HEK293 (cell line): ENCODE results near the gene DARS2.
A peak's percentile ranks its signal among the peaks of the same experiment; 100 is the strongest.

Source experiments
- BCL11A ChIP-seq: fragments of 450-650 bp; formaldehyde crosslinking; IDR thresholded peaks from 2 replicates; pipeline ENCODE4 v1.5.1; 2016; ENCODE audit warnings: low read depth, missing biosample characterization, missing genetic modification characterization
- EGR2 ChIP-seq: fragments of 450-650 bp; formaldehyde crosslinking; IDR thresholded peaks from 2 replicates; pipeline ENCODE4 v1.5.1; 2016; ENCODE audit warnings: low read depth, missing biosample characterization, missing genetic modification characterization
- ELK4 ChIP-seq: IDR thresholded peaks from 2 replicates; pipeline ENCODE4 v1.6.1; 2011; ENCODE audit warnings: mild to moderate bottlenecking, low read depth, low read length, borderline replicate concordance
- GFI1B ChIP-seq: fragments of 450-650 bp; formaldehyde crosslinking; IDR thresholded peaks from 2 replicates; pipeline ENCODE4 v1.5.1; 2016; ENCODE audit warnings: missing biosample characterization, missing genetic modification characterization
- GLI4 ChIP-seq: fragments of 450-650 bp; formaldehyde crosslinking; IDR thresholded peaks from 2 replicates; pipeline ENCODE4 v1.5.1; 2016; ENCODE audit warnings: missing biosample characterization, missing genetic modification characterization
- HOXC10 ChIP-seq: sonication (generic); formaldehyde crosslinking; IDR thresholded peaks from 2 replicates; pipeline ENCODE4 v1.8.1; 2023; ENCODE audit warnings: mild to moderate bottlenecking, missing genetic modification reagents
- HOXD13 ChIP-seq: sonication (generic); formaldehyde crosslinking; IDR thresholded peaks from 2 replicates; pipeline ENCODE4 v1.8.0; 2022; ENCODE audit warnings: missing genetic modification reagents, borderline replicate concordance
- KLF1 ChIP-seq: fragments of 450-650 bp; formaldehyde crosslinking; IDR thresholded peaks from 2 replicates; pipeline ENCODE4 v1.5.1; 2016; ENCODE audit warnings: missing biosample characterization, missing genetic modification characterization
- KLF10 ChIP-seq: fragments of 450-650 bp; IDR thresholded peaks from 2 replicates; pipeline ENCODE4 v1.5.1; 2018; ENCODE audit warnings: missing biosample characterization, mild to moderate bottlenecking, missing genetic modification characterization
- KLF16 ChIP-seq: fragments of 450-650 bp; formaldehyde crosslinking; IDR thresholded peaks from 2 replicates; pipeline ENCODE4 v1.5.1; 2017; ENCODE audit warnings: missing biosample characterization, missing genetic modification characterization
- SCRT2 ChIP-seq: fragments of 450-650 bp; formaldehyde crosslinking; IDR thresholded peaks from 2 replicates; pipeline ENCODE4 v1.5.1; 2016; ENCODE audit warnings: missing biosample characterization, missing genetic modification characterization
- TCF7L2 ChIP-seq: IDR thresholded peaks from 2 replicates; pipeline ENCODE4 v1.6.1; 2011; ENCODE audit warnings: low read depth, mild to moderate bottlenecking, inconsistent platforms, low read length, moderate library complexity, borderline replicate concordance
- YY1 ChIP-seq: fragments of 450-650 bp; formaldehyde crosslinking; IDR thresholded peaks from 2 replicates; pipeline ENCODE4 v1.5.1; 2018; ENCODE audit warnings: missing biosample characterization, missing genetic modification characterization
- ZBTB48 ChIP-seq: fragments of 450-650 bp; formaldehyde crosslinking; IDR thresholded peaks from 2 replicates; pipeline ENCODE4 v1.5.1; 2016; ENCODE audit warnings: missing biosample characterization, missing genetic modification characterization
- ZBTB8A ChIP-seq: fragments of 450-650 bp; formaldehyde crosslinking; IDR thresholded peaks from 2 replicates; pipeline ENCODE4 v1.5.1; 2016; ENCODE audit warnings: missing biosample characterization, missing genetic modification characterization
- ZNF214 ChIP-seq: fragments of 450-650 bp; formaldehyde crosslinking; IDR thresholded peaks from 2 replicates; pipeline ENCODE4 v1.5.1; 2017; ENCODE audit warnings: missing biosample characterization, mild to moderate bottlenecking, missing genetic modification characterization, borderline replicate concordance
- ZNF394 ChIP-seq: fragments of 450-650 bp; formaldehyde crosslinking; IDR thresholded peaks from 2 replicates; pipeline ENCODE4 v1.5.1; 2016; ENCODE audit warnings: missing biosample characterization, missing genetic modification characterization, mild to moderate bottlenecking, moderate library complexity, borderline replicate concordance
- ZNF423 ChIP-seq: fragments of 450-650 bp; formaldehyde crosslinking; IDR thresholded peaks from 2 replicates; pipeline ENCODE4 v1.5.1; 2016; ENCODE audit warnings: missing biosample characterization, missing genetic modification characterization
- ZNF426 ChIP-seq: fragments of 450-650 bp; formaldehyde crosslinking; IDR thresholded peaks from 2 replicates; pipeline ENCODE4 v1.5.1; 2017; ENCODE audit warnings: missing biosample characterization, missing genetic modification characterization, mild to moderate bottlenecking, inconsistent platforms, moderate library complexity
- ZNF501 ChIP-seq: fragments of 450-650 bp; formaldehyde crosslinking; IDR thresholded peaks from 2 replicates; pipeline ENCODE4 v1.5.1; 2016; ENCODE audit warnings: missing biosample characterization, missing genetic modification characterization
- ZNF518A ChIP-seq: fragments of 450-650 bp; formaldehyde crosslinking; conservative IDR thresholded peaks from 2 replicates; pipeline ENCODE4 v1.5.1; 2016; ENCODE audit warnings: low read depth, missing biosample characterization, missing genetic modification characterization
- ZNF623 ChIP-seq: fragments of 450-650 bp; formaldehyde crosslinking; IDR thresholded peaks from 2 replicates; pipeline ENCODE4 v1.5.1; 2016; ENCODE audit warnings: missing biosample characterization, missing genetic modification characterization
- ZNF660 ChIP-seq: fragments of 450-650 bp; IDR thresholded peaks from 2 replicates; pipeline ENCODE4 v1.5.1; 2018; ENCODE audit warnings: missing biosample characterization, mild to moderate bottlenecking, missing genetic modification characterization
- ZNF747 ChIP-seq: fragments of 450-650 bp; formaldehyde crosslinking; IDR thresholded peaks from 2 replicates; pipeline ENCODE4 v1.5.1; 2016; ENCODE audit warnings: missing biosample characterization, missing genetic modification characterization
- ZSCAN23 ChIP-seq: fragments of 450-650 bp; formaldehyde crosslinking; IDR thresholded peaks from 2 replicates; pipeline ENCODE4 v1.5.1; 2016; ENCODE audit warnings: missing biosample characterization, missing genetic modification characterization
- TF ChIP-seq, protein P1 (sequence below): fragments of 450-650 bp; formaldehyde crosslinking; IDR thresholded peaks from 2 replicates; pipeline ENCODE4 v1.5.1; 2017; ENCODE audit warnings: missing biosample characterization, mild to moderate bottlenecking, missing genetic modification characterization, moderate library complexity
- TF ChIP-seq, protein P2 (sequence below): fragments of 450-650 bp; formaldehyde crosslinking; IDR thresholded peaks from 2 replicates; pipeline ENCODE4 v1.5.1; 2016; ENCODE audit warnings: missing biosample characterization, missing genetic modification characterization
- TF ChIP-seq, protein P3 (sequence below): fragments of 450-650 bp; formaldehyde crosslinking; IDR thresholded peaks from 2 replicates; pipeline ENCODE4 v1.5.1; 2017; ENCODE audit warnings: missing biosample characterization, missing genetic modification characterization

The DARS2 gene

DNA sequence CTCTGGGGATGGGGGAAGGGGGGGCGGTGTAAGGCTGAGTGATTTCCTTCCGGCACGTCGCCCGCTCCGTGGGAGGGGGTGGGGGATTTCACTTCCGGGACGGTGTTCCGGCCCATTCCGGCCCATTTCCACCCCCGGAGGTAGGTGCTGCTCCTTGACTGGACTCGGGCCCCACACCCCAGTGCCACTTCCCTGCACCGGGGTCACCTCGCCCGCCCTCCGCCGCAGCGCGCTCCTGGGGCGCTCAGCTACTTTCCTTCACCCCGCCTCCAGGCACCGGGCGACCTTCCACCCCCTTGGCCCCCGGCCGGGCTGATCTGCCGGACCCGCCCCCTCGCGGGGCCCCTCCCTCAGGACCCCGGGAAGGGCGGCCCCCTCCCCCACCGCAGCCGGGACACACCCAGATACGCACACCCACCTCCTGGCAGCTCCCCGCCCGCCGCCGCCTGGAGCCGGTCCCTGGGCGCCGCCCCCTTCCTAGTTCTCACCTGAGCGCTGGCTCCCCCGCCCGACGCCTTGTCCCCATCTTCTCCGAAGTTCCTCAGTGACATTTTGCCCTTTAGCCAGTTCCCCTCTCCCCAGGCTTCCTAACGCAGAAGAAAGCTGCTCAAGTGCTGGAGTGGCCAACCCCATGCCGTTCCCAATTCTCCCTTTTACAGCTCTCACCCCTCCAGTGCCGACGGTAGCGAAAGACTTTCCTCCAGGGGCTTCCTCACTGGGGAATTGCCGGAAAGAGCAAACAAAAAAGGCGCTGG, 44.0 kb downstream of the DARS2 start, which contains the start of gene ZBTB37 (continued):
- TF ChIP-seq ZNF518A (peak; percentile 93), YY1 (tag by site-specific recombination) (no peak), ZNF623 (tag by site-specific recombination) (no peak), ELK4 (peak; percentile 49; the same call in 1 of the 2 replicates), TCF7L2 (no peak), ZSCAN23 (0 out of 2 replicates have a peak, but pooled peaks have one; percentile 18), ZNF394 (peak; percentile 79), HOXC10 (CRISPR knock-in tag) (no peak), ZNF426 (no peak), EGR2 (tag by site-specific recombination) (peak; percentile 85), ZNF214 (no peak), ZNF423 (tag by site-specific recombination) (peak; percentile 80), ZNF747 (tag by site-specific recombination) (no peak), ZNF660 (tag by site-specific recombination) (0 out of 2 replicates have a peak, but pooled peaks have one; percentile 59), SCRT2 (tag by site-specific recombination) (no peak), KLF1 (tag by site-specific recombination) (peak; percentile 97), KLF10 (peak; percentile 99), KLF16 (tag by site-specific recombination) (peak; percentile 97), GFI1B (tag by site-specific recombination) (peak; percentile 40; the same call in 1 of the 2 replicates), ZNF501 (tag by site-specific recombination) (peak; percentile 81), ZBTB8A (tag by site-specific recombination) (peak; percentile 93), HOXD13 (no peak), BCL11A (tag by site-specific recombination) (peak; percentile 98), ZBTB48 (peak; percentile 82; the same call in 1 of the 2 replicates), GLI4 (tag by site-specific recombination) (0 out of 2 replicates have a peak, but pooled peaks have one; percentile 22)
- TF ChIP-seq, protein P1, sequence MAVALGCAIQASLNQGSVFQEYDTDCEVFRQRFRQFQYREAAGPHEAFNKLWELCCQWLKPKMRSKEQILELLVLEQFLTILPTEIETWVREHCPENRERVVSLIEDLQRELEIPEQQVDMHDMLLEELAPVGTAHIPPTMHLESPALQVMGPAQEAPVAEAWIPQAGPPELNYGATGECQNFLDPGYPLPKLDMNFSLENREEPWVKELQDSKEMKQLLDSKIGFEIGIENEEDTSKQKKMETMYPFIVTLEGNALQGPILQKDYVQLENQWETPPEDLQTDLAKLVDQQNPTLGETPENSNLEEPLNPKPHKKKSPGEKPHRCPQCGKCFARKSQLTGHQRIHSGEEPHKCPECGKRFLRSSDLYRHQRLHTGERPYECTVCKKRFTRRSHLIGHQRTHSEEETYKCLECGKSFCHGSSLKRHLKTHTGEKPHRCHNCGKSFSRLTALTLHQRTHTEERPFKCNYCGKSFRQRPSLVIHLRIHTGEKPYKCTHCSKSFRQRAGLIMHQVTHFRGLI (tag by site-specific recombination): no peak; the same call in 1 of the 2 replicates
- TF ChIP-seq, protein P2, sequence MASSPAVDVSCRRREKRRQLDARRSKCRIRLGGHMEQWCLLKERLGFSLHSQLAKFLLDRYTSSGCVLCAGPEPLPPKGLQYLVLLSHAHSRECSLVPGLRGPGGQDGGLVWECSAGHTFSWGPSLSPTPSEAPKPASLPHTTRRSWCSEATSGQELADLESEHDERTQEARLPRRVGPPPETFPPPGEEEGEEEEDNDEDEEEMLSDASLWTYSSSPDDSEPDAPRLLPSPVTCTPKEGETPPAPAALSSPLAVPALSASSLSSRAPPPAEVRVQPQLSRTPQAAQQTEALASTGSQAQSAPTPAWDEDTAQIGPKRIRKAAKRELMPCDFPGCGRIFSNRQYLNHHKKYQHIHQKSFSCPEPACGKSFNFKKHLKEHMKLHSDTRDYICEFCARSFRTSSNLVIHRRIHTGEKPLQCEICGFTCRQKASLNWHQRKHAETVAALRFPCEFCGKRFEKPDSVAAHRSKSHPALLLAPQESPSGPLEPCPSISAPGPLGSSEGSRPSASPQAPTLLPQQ (tag by site-specific recombination): peak; percentile 88
- TF ChIP-seq, protein P3, sequence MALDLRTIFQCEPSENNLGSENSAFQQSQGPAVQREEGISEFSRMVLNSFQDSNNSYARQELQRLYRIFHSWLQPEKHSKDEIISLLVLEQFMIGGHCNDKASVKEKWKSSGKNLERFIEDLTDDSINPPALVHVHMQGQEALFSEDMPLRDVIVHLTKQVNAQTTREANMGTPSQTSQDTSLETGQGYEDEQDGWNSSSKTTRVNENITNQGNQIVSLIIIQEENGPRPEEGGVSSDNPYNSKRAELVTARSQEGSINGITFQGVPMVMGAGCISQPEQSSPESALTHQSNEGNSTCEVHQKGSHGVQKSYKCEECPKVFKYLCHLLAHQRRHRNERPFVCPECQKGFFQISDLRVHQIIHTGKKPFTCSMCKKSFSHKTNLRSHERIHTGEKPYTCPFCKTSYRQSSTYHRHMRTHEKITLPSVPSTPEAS (tag by site-specific recombination): peak; percentile 32; the same call in 1 of the 2 replicates
